ENCODE measurements around the gene LRIT3.
"Not testable (repeated sequence)": the region's sequence is repeated elsewhere in the genome, so short reads cannot be mapped to it uniquely, and the experiment has no call there.

The LRIT3 gene

GRCh38 chr4:109859426-109860300, 11.8 kb downstream of the LRIT3 start:
- DNase-seq: not testable (repeated sequence)

- DNase-seq: no peak
These were observed 13.4 kb downstream of the LRIT3 start for GRCh38 chr4:109861271-109861670.

GRCh38 chr4:109861916-109862511, 14.1 kb downstream of the LRIT3 start:
- no peak for DNase-seq

GRCh38 chr4:109864134-109864533, 16.2 kb downstream of the LRIT3 start:
- no peak for DNase-seq

DNA sequence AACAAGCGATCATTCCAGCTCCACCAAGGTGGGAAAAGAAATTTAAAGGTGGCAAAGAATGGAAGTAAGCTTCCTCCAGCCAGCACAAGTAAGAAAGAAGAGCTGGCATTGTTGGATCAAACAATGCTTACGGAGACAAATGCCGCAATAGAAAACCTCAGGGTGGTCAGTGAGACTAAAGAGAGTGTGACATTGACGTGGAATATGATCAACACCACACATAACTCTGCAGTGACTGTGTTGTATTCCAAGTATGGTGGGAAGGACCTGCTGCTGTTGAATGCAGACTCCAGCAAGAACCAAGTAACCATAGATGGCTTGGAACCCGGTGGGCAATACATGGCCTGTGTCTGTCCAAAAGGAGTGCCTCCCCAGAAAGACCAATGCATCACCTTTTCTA, 22.2 kb downstream of the LRIT3 start:
- no peak for DNase-seq

DNA sequence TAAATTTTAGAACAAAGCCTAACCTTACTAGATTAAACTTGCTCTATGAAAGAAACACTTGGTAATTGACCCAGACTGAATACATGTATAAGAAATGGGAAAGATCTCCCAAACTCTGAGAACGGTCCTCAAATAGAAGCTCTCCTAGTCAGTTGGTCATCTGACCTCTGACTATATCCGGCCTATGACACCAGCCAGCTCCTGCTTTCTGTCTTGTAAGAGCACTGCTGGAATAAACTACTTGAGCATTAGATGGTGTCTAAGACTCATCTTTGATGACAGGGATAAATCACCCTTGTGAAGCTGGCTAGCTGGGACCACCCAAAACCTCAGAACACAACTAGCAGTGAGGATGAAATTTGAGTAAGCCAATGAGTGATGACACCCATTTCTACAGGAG, 24.2 kb downstream of the LRIT3 start:
- no peak for DNase-seq

DNA sequence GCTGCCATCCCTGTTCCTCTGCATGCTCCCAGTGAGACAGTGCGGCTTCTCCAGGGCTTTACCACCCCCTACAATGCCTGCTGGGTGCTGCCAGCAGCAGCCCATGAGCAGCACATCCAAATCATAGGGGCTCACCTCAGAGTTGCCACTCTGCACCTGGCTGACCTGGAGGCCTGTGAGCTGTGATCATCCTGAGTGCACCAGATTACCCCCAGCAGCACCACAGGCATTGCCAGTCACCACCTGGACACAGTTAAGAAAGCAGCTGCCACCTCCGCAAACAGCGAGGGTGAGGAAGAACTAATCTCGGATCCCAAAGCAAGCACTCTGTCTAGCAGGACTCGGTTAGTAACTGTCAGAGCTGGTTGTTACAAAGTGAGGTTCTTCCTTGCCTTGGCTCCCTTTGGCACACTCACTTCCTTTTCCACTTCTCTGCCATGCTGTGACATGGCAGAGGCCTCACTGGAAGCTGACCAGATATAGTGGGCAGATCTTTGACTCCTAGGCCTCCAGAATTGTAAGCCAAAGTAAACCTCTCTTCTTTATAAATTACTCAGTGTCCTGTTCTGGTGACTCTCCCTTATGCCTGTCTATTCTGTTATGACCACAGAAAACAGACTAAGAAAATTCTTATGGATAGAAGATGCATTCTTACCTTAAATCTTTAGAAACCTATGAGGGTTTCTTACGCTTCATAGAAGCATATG, 25.2 kb downstream of the LRIT3 start:
- DNase-seq: no peak

- no peak for DNase-seq
These were observed 26.0 kb downstream of the LRIT3 start for GRCh38 chr4:109873791-109874514.

- DNase-seq: no peak
These were observed 27.2 kb downstream of the LRIT3 start for GRCh38 chr4:109875106-109875505.

- not testable (repeated sequence) for DNase-seq
These were observed 27.6 kb downstream of the LRIT3 start for GRCh38 chr4:109875553-109875952.

- DNase-seq: no peak
These were observed 28.8 kb downstream of the LRIT3 start for GRCh38 chr4:109876634-109877265.

- no peak for DNase-seq
These were observed 29.5 kb downstream of the LRIT3 start for GRCh38 chr4:109877400-109877799.

- no peak for DNase-seq
These were observed 30.4 kb downstream of the LRIT3 start for GRCh38 chr4:109878355-109878754.

- peak; percentile 8 for DNase-seq
These were observed 31.2 kb downstream of the LRIT3 start for GRCh38 chr4:109879081-109879480.

GRCh38 chr4:109879636-109880314, 31.9 kb downstream of the LRIT3 start:
- no peak for DNase-seq

GRCh38 chr4:109886303-109886702, 38.4 kb downstream of the LRIT3 start:
- DNase-seq: no peak

GRCh38 chr4:109887071-109887470, 39.2 kb downstream of the LRIT3 start:
- no peak for DNase-seq

- DNase-seq: no peak
These were observed 42.2 kb downstream of the LRIT3 start for GRCh38 chr4:109890076-109890475.

GRCh38 chr4:109902559-109903251, 54.8 kb downstream of the LRIT3 start:
- DNase-seq: no peak

DNA sequence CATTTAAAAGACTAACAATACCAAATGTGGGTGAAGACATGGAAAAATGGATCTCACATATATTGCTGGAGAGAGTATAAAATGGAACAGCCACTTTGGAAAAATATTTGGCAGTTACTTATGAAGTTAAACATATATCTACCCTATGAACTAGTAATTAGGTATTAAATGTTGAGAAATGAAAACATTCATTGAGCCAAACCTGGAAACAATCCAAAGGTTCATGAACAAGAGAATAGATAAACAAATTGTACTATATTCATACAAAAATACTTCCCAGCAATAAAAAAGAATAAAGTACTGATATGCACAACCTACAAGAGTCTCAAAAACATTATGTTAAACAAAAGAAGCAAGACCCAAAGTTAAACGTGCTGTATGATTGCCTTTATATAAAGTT, 60.8 kb downstream of the LRIT3 start:
- DNase-seq: no peak

DNA sequence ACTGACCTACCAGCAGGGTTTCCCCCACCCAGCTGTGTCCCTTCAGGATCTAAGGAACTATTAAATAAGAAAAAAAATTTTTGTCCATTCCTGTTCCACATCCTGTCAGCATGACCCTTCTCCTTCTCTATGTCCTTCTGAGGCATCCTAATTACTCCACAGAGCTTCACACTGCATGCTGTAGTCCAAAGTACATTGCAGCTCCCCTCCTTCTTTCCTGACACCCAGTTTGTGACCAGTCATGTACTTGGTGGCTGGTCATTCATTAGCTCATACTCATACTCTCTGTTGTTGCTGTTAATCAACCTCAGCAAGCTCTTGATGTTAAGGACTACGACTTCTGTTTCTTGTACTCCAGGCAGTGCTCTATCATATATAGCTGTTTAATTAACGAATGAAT, 62.3 kb downstream of the LRIT3 start:
- DNase-seq: no peak

Measured in SHP77 treated with DMSO at 0.1 percent for 48 hours (cell line).